ENCODE measurements around the gene REEP3.

REEP3 gene

DNA sequence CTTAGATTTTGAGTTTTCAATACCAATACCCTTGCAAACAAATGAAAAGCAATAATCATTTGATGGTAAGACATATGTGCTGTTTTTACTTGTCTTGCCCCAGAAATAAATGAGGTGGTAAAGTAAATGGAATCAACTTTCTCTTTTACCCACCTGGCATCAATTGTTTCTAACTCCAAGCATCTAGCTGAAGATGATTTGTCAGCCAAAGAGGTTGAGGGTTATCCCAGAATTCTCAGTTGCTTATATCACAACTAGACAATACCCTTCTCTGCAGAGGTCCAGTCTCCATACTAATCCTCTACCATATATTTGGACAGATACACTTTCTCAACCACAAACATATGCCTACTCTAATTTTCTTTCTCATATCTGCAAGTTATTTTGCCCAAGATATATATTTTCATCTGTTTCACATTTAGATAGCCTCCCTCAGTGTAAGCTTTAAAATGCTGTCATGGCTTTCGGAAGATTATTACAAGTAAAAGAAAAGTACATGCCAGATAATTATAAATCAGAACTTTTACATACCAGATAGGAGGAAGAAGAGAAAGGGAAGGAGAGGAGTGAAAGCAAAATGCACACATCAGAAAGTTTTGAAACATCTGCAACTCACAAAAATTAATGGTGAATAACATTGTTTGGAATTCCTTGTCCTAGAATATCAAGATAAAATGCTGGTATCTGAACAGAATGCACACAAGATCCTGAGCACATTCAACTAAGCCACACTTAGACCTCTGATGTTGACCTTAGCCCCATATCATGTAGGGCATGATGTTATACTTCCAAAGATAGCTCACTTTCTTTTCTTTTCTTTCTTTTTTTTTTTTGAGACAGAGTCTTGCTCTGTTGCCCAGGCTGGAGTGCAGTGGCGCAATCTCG is 146.6 kb downstream of the REEP3 start:
- no peaks in the 10 kb centered on the region for H3K9me3 ChIP-seq (ENCODE audit: control insufficient read depth, insufficient read depth, low read depth, low read length)
- H3K36me3 ChIP-seq (ENCODE audit: control insufficient read depth in 2 of 2, insufficient read depth in 1 of 2, low read length in 2 of 2): no peaks in the 10 kb centered on the region
- TF ChIP-seq PRDM1 (tag by site-specific recombination; IDR thresholded peaks at IDR 0.05) (peak; percentile 78), OSR2 (tag by site-specific recombination; IDR thresholded peaks at IDR 0.05) (no peak), MEIS1 (CRISPR knock-in tag; IDR thresholded peaks at IDR 0.05; ENCODE audit: borderline replicate concordance) (no peak)
- H3K4me1 ChIP-seq (ENCODE audit: control insufficient read depth, insufficient read depth, low read length): peaks cover 14% of the 10 kb centered on the region
- H3K4me3 ChIP-seq (ENCODE audit: low read depth, low read length): no peak overlapping the region
- CTCF ChIA-PET: interaction anchor here (0.5 to 1.5 kb wide), 4 partner anchors 14 to 85 kb away, joined by 3 to 4 read pairs (median 3); no protein-coding TSS in a partner anchor
- POLR2A ChIA-PET: no interaction called here
- no peak overlapping the region for H3K27ac ChIP-seq (ENCODE audit: extremely low read depth, low read depth, low read length)

DNA sequence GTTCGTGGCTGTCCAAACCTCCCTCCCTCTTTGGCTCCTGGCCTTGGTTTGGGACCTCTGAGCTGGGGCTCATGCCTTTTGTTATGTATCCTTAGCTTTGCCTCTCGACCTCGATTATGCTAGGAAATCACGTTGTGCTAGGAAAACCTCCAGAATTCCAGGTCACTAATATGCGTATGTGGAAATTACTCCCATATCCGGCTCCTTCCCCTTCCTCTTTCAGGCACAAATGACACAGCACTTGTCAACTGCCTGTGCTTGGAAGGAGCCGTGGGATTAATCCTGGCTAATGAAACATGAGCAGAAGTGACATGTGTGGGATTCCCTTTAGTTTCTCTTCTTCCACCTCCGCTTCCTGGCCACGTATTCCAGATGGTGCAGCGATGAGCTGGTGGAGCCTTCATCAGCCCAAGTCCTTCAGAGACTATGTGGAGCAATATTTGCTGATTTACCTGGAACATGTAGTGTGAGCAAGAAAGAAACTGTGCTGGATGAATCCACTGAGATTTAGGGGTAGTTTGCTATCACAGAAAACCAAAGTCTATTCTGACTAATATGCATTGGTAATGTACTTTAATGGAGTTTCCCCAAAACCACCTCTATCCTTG is 149.2 kb downstream of the REEP3 start:
- POLR2A ChIA-PET: no interaction called here
- TF ChIP-seq ZNF221 (tag by site-specific recombination; IDR thresholded peaks at IDR 0.05; ENCODE audit: borderline replicate concordance) (no peak), ZNF654 (tag by site-specific recombination; IDR thresholded peaks at IDR 0.05; ENCODE audit: low read depth) (no peak), ZNF211 (tag by site-specific recombination; IDR thresholded peaks at IDR 0.05; ENCODE audit: low read depth) (no peak), ZNF561 (tag by site-specific recombination; IDR thresholded peaks at IDR 0.05; ENCODE audit: borderline replicate concordance) (no peak), ZBTB7A (tag by site-specific recombination; IDR thresholded peaks at IDR 0.05; ENCODE audit: low read depth) (no peak), ZFHX2 (tag by site-specific recombination; conservative IDR thresholded peaks at IDR 0.05) (peak; percentile 50), ZNF624 (tag by site-specific recombination; IDR thresholded peaks at IDR 0.05) (no peak), ZNF768 (tag by site-specific recombination; IDR thresholded peaks at IDR 0.05) (no peak), KLF1 (tag by site-specific recombination; IDR thresholded peaks at IDR 0.05) (no peak), ZNF223 (tag by site-specific recombination; IDR thresholded peaks at IDR 0.05) (no peak), ZNF514 (tag by site-specific recombination; IDR thresholded peaks at IDR 0.05) (no peak), EGR2 (tag by site-specific recombination; IDR thresholded peaks at IDR 0.05; ENCODE audit: low read depth) (peak; percentile 37; the same call in 1 of the 2 replicates), ZNF175 (tag by site-specific recombination; IDR thresholded peaks at IDR 0.05) (no peak)
- TF ChIP-seq, protein P1, sequence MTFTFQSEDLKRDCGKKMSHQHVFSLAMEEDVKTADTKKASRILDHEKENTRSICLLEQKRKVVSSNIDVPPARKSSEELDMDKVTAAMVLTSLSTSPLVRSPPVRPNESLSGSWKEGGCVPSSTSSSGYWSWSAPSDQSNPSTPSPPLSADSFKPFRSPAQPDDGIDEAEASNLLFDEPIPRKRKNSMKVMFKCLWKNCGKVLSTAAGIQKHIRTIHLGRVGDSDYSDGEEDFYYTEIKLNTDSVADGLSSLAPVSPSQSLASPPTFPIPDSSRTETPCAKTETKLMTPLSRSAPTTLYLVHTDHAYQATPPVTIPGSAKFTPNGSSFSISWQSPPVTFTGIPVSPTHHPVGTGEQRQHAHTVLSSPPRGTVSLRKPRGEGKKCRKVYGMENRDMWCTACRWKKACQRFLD (tag by site-specific recombination; IDR thresholded peaks at IDR 0.05): no peak
- TF ChIP-seq, protein P2, sequence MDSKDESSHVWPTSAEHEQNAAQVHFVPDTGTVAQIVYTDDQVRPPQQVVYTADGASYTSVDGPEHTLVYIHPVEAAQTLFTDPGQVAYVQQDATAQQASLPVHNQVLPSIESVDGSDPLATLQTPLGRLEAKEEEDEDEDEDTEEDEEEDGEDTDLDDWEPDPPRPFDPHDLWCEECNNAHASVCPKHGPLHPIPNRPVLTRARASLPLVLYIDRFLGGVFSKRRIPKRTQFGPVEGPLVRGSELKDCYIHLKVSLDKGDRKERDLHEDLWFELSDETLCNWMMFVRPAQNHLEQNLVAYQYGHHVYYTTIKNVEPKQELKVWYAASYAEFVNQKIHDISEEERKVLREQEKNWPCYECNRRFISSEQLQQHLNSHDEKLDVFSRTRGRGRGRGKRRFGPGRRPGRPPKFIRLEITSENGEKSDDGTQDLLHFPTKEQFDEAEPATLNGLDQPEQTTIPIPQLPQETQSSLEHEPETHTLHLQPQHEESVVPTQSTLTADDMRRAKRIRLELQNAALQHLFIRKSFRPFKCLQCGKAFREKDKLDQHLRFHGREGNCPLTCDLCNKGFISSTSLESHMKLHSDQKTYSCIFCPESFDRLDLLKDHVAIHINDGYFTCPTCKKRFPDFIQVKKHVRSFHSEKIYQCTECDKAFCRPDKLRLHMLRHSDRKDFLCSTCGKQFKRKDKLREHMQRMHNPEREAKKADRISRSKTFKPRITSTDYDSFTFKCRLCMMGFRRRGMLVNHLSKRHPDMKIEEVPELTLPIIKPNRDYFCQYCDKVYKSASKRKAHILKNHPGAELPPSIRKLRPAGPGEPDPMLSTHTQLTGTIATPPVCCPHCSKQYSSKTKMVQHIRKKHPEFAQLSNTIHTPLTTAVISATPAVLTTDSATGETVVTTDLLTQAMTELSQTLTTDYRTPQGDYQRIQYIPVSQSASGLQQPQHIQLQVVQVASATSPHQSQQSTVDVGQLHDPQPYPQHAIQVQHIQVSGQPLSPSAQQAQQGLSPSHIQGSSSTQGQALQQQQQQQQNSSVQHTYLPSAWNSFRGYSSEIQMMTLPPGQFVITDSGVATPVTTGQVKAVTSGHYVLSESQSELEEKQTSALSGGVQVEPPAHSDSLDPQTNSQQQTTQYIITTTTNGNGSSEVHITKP (tag by site-specific recombination; IDR thresholded peaks at IDR 0.05): peak; percentile 56; the same call in 1 of the 2 replicates
- CTCF ChIA-PET: interaction anchor here (0.7 to 2.4 kb wide), 4 partner anchors 8 to 991 kb away, joined by 3 to 6 read pairs (median 4); no protein-coding TSS in a partner anchor
- no peaks in the 10 kb centered on the region for H3K9me3 ChIP-seq (ENCODE audit: control insufficient read depth, insufficient read depth, low read depth, low read length)
- peaks cover 14% of the 10 kb centered on the region for H3K4me1 ChIP-seq (ENCODE audit: control insufficient read depth, insufficient read depth, low read length)
- peak overlapping the region; percentile 62; the same call in 1 of the 2 replicates for H3K27ac ChIP-seq (ENCODE audit: extremely low read depth, low read depth, low read length)
- no peaks in the 10 kb centered on the region for H3K36me3 ChIP-seq (ENCODE audit: control insufficient read depth in 2 of 2, insufficient read depth in 1 of 2, low read length in 2 of 2)
- no peak overlapping the region for H3K4me3 ChIP-seq (ENCODE audit: low read depth, low read length)
